MM.1S (cell line): ENCODE results near the gene NPR2.

Source experiments
- DNase-seq: peaks from one replicate; pipeline ENCODE4 v3.0.0-alpha.2; 2015
- H2AFZ ChIP-seq: fragments of 300-600 bp; sonication (generic); 2 replicates; pipeline ENCODE4 v1.6.0; 2016; ENCODE audit warnings: antibody characterized with exemption, low read length
- H3F3A ChIP-seq: fragments of 300-600 bp; sonication (generic); 2 replicates; pipeline ENCODE4 v1.6.1; 2016; ENCODE audit warnings: mild to moderate bottlenecking, antibody characterized with exemption, low read length, moderate library complexity, mixed read lengths; ENCODE audit not compliant: insufficient read depth
- H3K27ac ChIP-seq: fragments of 300-600 bp; sonication (generic); 2 replicates; pipeline ENCODE4 v1.5.1; 2016; ENCODE audit warnings: mild to moderate bottlenecking, low read length
- H3K27me3 ChIP-seq: fragments of 300-600 bp; sonication (generic); replicated peaks from 2 replicates; pipeline ENCODE4 v1.6.0; 2016; ENCODE audit warnings: low read length; ENCODE audit not compliant: insufficient read depth
- H3K36me3 ChIP-seq: fragments of 300-600 bp; sonication (generic); replicated peaks from 2 replicates; pipeline ENCODE4 v1.6.1; 2016; ENCODE audit warnings: mild to moderate bottlenecking, low read length, mixed read lengths; ENCODE audit not compliant: insufficient read depth
- H3K4me1 ChIP-seq: fragments of 300-600 bp; sonication (generic); 2 replicates; pipeline ENCODE4 v1.6.1; 2016; ENCODE audit warnings: low read length, mixed read lengths
- H3K4me2 ChIP-seq: fragments of 300-600 bp; sonication (generic); 2 replicates; pipeline ENCODE4 v1.6.0; 2016; ENCODE audit warnings: low read depth, low read length
- H3K4me3 ChIP-seq: fragments of 300-600 bp; sonication (generic); 2 replicates; pipeline ENCODE4 v1.5.1; 2016; ENCODE audit warnings: low read length, mixed read lengths
- H3K79me2 ChIP-seq: fragments of 300-600 bp; sonication (generic); 2 replicates; pipeline ENCODE4 v1.6.1; 2016; ENCODE audit warnings: mixed run types, low read length, mixed read lengths
- H3K9ac ChIP-seq: fragments of 300-600 bp; sonication (generic); 2 replicates; pipeline ENCODE4 v1.6.1; 2016; ENCODE audit warnings: low read length, mixed read lengths
- H3K9me2 ChIP-seq: fragments of 300-600 bp; sonication (generic); replicated peaks from 2 replicates; pipeline ENCODE4 v1.6.1; 2016; ENCODE audit warnings: mild to moderate bottlenecking, low read length, mixed read lengths; ENCODE audit not compliant: insufficient read depth
- H3K9me3 ChIP-seq: fragments of 300-600 bp; sonication (generic); replicated peaks from 2 replicates; pipeline ENCODE4 v1.6.1; 2016; ENCODE audit warnings: mild to moderate bottlenecking, low read length, mixed read lengths; ENCODE audit not compliant: insufficient read depth
- H4K20me1 ChIP-seq: fragments of 300-600 bp; sonication (generic); 2 replicates; pipeline ENCODE4 v1.6.1; 2016; ENCODE audit warnings: mild to moderate bottlenecking, low read length, moderate library complexity, mixed read lengths; ENCODE audit not compliant: insufficient read depth
- CTCF ChIP-seq: fragments of 300-600 bp; sonication (generic); IDR thresholded peaks from 2 replicates; pipeline ENCODE4 v1.5.1; 2016; ENCODE audit warnings: antibody characterized with exemption, low read length, mixed read lengths
- EZH2 ChIP-seq: fragments of 300-600 bp; sonication (generic); optimal IDR thresholded peaks from 2 replicates; pipeline ENCODE3; 2017; ENCODE audit warnings: low read depth, mild to moderate bottlenecking, antibody characterized with exemption, low read length, mixed read lengths
- EZH2phosphoT487 ChIP-seq: fragments of 300-600 bp; sonication (generic); IDR thresholded peaks from 2 replicates; pipeline ENCODE4 v1.6.1; 2018; ENCODE audit warnings: antibody characterized with exemption, low read length

Gene NPR2

GRCh38 chr9:35791297-35791921 is at the start of gene NPR2:
Gene NPR2 (plus strand): TSS chr9:35791591. CDS start chr9:35792409, 818 bp downstream.
- Histone ChIP-seq H2AFZ (no peak within 1 kb of the TSS), H3K27me3 (peaks cover 2% of the 10 kb centered on the region; the same call in 1 of the 2 replicates), H3K79me2 (no peaks in the 10 kb centered on the region), H3K9ac (no peak within 1 kb of the TSS), H3K36me3 (no peaks in the 10 kb centered on the region), H3F3A (peaks cover 12% of the 10 kb centered on the region), H3K9me2 (no peaks in the 10 kb centered on the region), H3K4me3 (no peak within 1 kb of the TSS), H3K4me2 (no peak within 1 kb of the TSS), H3K4me1 (peaks cover 11% of the 10 kb centered on the region), H4K20me1 (no peaks in the 10 kb centered on the region), H3K9me3 (no peaks in the 10 kb centered on the region), H3K27ac (no peak within 1 kb of the TSS)
- no peak for TF ChIP-seq EZH2phosphoT487
- no peak for TF ChIP-seq CTCF
- no peak for TF ChIP-seq EZH2
- DNase-seq, result no peak

- H3K36me3 ChIP-seq, result 0 out of 2 replicates have a peak, but pooled peaks cover 3% of the 10 kb centered on the region
Observed at GRCh38 chr9:35741740-35742139, 49.7 kb upstream of the NPR2 start.

GRCh38 chr9:35743452-35743851 is 47.9 kb upstream of the NPR2 start:
- Histone ChIP-seq H3K9me3 (no peaks in the 10 kb centered on the region), H3K27ac (no peak overlapping the region), H4K20me1 (peaks cover 11% of the 10 kb centered on the region), H3K4me2 (no peak overlapping the region), H3K4me1 (peaks cover 14% of the 10 kb centered on the region), H3K27me3 (no peaks in the 10 kb centered on the region), H3K9me2 (no peaks in the 10 kb centered on the region), H3F3A (0 out of 2 replicates have a peak, but pooled peaks cover 2% of the 10 kb centered on the region), H3K79me2 (peaks cover 60% of the 10 kb centered on the region), H3K4me3 (no peak overlapping the region), H3K36me3 (no peaks in the 10 kb centered on the region), H3K9ac (no peak overlapping the region), H2AFZ (no peak overlapping the region)
- no peak for DNase-seq
- TF ChIP-seq EZH2phosphoT487 (no peak), EZH2 (no peak), CTCF (no peak)

More at GRCh38 chr9:35741740-35742139, 49.7 kb upstream of the NPR2 start:
- Histone ChIP-seq H3K4me2 (no peak overlapping the region), H3K27ac (no peak overlapping the region), H2AFZ (no peak overlapping the region), H3K9me2 (no peaks in the 10 kb centered on the region), H3K9ac (no peak overlapping the region), H4K20me1 (no peaks in the 10 kb centered on the region), H3K27me3 (no peaks in the 10 kb centered on the region), H3K9me3 (no peaks in the 10 kb centered on the region), H3K79me2 (peaks cover 42% of the 10 kb centered on the region), H3K4me1 (peaks cover 3% of the 10 kb centered on the region), H3K4me3 (no peak overlapping the region), H3F3A (no peaks in the 10 kb centered on the region)
- DNase-seq, result no peak
- TF ChIP-seq EZH2 (no peak), CTCF (no peak)
